AG08396 (cell line): ENCODE results near the gene ARHGEF17.
A peak's percentile ranks its signal among the peaks of the same experiment; 100 is the strongest.

ENCODE experiments used
- DNase-seq: peaks from one replicate; pipeline ENCODE4 v3.0.0; 2012; ENCODE audit warnings: low spot score, mixed read lengths

Gene ARHGEF17

DNA sequence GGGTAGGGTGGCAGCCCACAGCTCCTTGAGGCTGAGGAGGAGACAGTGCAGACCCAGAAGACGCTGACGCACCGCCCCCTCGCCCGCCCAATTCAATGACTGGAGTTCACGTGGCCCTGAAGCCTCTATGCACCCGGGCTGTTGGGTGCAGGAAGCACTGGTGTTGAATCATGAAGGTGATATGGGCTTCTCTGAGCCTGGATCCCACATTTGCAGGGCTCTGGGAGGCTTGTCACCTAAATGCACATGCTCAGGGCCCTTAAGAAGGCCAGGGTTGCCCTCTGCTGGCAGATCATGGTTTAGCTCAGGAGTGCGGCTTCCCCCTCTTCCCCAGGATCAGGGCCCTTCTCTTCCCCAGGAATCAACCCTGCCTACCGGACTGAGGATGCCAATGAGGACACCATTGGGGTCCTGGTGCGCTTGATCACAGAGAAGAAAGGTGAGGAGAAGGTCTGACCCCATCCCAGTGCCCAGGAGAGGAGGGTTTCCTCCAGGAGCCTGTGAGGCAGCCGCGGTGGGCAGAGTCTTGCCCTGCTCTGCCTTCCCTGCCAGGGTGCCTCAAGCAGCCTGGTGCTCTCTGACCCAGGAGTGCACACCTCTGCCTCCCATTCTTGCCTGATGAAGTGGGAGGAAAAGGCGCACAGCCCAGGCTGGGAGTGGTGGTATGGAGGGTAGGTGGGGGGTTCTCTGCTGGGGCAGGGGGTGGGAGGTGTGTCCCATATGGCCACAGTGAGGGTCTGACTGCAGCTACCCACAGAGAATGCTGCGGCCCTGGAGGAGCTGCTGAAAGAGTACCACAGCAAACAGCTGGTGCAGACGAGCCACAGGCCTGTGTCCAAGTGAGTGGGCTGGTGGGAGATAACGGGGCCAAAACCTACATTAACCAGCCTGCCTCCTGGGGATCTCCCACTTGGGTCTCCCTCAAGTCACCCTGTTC, 85.7 kb downstream of the ARHGEF17 start:
- peak; percentile 94 for DNase-seq

DNA sequence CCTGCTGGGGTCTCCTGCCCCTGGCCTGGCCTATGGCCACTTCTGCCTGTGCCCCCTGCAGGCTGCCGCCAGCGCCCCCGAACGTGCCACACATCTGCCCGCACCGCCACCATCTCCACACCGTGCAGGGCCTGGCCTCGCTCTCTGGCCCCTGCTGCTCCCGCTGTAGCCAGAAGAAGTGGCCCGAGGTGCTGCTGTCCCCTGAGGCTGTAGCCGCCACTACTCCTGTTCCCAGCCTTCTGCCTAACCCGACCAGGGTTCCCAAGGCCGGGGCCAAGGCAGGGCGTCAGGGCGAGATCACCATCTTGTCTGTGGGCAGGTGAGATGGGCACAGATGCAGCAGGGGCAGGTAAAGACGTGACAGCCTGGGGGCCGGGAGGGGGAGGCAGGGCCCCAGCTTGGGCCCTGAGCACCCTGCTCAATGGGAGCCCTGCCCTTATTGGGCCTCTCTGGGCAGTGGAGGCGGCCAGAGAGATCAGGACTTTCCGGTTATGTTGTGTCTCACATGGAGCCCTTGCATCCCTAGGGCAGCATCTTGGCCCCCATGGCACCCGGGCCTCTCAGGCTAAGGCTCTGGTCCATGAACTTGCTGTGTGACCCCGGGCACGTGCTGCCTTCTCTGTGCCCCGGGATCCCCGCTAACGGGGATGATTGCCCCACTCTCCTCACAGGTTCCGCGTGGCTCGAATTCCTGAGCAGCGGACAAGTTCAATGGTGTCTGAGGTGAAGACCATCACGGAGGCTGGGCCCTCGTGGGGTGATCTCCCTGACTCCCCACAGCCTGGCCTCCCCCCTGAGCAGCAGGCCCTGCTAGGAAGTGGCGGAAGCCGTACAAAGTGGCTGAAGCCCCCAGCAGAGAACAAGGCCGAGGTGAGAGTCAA, 86.6 kb downstream of the ARHGEF17 start:
- no peak for DNase-seq

DNA sequence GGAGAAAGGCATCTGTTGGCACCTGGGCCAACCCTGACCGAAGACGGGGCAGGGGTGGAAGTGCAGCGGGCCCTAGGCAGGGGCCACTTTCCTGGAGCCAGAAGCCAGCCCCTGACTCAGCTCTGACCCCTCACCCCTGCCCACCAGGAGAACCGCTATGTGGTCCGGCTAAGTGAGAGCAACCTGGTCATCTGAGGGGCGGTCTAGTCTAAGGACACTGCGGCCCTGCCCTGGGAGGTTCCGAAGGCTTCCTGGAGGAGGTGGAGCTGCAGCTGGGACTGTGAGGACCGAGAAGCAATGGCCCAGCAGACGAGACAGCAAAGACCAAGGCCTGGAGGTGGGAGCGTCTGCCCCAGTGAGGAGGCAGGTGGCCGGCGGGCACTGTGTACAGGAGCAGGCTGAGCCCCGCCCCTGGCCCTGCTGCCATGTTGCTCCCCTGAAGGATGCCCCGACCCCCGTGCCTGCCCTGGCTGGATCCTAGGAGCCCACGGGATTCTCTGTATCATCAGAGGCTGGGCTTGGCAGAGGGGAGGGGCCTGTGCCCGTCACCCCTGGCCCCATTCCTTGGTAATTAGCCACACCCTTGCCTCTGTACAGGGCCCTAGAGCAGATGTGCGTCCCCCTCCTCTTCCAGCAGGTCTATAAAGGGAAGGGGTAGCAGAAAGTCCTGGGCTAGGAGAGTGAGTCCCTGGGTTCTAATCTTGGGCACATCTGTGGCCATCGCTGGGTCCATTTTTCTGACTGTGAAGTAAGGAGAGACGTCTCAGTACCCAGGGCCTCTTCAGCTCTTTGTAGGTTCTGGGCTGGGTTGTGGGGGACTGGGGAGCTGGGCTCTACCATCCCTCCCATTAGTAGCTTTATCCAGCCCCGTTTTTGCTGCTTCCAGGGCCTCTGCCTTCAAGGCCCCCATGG, 87.5 kb downstream of the ARHGEF17 start:
- DNase-seq = no peak

DNA sequence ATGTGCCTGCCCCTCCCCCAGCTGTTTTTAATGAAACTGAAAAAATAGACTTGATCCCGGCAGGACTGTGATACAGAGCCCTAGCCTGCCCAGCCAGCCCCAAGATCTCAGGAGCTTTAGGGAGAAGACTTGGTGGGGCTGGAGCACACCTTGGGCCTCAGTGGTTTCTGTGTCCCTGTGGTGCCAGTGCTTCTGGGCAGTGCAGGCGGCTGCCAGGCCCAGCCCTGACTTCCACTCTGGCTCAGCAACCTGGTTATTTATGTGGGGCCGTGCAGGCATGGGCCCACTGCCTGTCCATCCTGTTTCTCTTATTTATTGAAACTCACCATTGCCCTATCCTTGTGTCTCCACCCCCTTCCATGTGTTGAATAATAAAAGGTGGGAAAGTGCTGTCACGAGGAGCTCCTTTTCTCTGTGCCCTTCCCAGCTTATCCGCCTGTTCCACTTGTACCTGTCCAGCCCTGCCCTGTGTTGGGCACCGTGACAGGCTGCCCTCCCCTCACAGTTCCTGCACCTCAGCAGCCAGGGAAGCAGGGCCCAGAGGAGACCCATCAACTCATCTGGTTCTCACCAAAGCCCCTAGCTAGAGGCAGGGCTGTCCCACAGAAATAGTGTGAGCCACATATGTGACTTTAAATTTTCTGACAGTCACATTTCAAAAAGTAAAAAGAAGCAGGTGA, 88.3 kb downstream of the ARHGEF17 start:
- DNase-seq = no peak

DNA sequence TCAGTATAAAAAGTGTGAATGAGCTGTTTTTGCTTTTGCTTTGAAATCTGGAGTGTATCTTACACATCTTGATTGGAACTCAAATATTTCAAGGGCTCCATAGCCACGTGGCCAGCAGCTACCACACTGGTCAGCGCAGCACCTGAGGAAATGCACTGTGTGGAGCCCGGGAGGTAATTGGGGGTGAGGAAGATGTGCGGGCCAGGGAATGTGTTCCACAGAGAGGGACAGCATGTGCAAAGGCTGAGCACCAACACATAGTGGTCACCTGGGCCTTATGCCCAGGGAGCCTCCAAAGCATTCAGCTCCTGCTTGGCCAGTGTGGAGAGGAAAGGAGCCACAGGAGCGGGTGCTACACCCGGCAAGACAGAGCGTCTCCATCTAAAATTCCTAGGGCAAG, 88.9 kb downstream of the ARHGEF17 start:
- DNase-seq = no peak

DNA sequence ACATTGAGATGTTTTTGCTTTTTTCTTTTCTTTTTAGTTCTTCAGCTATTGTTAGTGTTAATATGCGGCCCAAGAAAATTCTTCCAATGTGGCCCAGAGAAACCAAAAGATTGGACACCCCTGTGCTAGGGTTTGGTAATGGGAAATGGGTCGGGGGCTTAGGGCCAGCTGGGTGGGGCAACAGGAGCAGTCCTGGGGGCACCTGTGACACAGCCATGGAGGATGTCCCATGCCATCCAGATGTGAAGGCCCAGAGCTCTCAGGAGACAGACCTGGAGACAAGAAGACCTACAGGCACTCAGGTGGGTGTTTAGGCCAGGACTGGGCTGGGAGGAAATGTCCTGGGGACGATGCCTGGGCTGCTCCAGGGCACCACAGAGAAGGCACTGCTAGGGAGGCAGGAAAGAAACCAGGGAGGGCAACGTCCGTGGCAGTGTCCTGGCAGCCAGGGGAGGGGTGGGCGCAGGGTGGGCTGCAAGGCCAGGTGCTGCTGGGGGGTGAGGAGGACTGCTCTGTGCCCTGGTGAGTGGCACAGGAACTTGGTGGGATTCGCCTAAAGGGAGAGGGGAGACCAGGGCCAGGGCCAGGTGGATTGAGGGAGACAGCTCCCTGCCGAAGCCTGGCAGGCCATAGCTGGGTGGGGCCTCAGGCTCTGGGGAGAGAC, 89.5 kb downstream of the ARHGEF17 start:
- no peak for DNase-seq

DNA sequence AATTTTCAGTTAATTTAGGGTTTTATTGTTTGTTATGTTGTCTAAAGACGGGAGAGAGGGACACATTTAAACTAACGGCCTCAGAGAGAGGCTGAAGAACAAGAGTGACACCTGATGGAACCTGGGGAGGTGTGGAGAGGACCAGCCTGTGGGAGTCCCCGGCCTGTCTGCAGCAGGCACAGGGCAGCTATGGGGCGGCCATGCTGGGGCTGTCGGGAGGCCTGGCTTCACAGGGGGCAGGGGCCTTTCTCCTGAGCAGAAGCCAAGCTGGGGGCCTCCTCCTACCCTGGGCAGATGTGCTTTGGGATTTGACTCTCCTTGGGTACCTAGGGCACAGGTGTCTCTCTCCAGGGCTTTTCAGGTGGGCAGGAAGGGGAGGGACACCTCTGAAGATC, 90.1 kb downstream of the ARHGEF17 start:
- DNase-seq = no peak

DNA sequence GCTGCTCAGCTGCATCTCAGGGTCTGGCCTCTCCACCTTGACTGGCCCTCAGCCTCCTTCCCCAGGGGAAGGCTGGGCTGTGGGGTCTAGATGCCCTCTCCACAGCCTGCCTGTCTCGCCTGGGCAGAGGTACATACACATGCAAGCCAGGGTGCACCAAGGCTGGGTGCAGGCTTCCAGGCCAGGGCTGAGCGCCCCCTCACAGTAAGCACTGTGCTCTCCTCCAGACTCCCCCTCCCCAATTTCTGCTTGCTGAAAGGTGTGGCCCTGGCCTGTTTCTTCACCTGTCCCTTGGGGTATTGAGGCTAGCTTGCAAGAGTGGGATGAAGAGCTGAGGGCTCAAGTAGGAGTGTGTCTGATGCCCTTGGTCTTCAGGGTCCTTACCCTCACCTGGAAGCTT, 90.6 kb downstream of the ARHGEF17 start:
- no peak for DNase-seq

DNA sequence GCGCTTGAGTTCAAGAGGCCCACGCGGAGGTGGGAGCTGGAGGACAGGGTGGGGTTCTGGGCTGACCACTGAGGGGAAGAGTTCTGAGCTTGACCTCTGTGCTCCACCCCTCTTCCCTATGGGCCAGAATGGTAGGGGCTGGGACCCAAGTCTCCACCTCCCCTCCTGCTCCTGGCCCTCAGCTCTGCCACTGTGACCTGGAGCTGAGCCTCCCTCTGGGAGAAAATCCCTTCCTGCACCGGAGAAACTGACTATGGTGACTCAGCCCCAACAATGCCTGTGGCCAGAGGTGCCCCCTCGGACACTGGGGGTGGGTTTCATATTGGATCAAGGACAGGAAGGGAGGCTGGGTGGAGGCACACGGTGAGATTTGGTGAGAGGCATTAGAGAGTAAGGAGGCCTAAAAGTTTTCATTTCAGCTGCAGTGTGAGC, 91.1 kb downstream of the ARHGEF17 start:
- no peak for DNase-seq

DNA sequence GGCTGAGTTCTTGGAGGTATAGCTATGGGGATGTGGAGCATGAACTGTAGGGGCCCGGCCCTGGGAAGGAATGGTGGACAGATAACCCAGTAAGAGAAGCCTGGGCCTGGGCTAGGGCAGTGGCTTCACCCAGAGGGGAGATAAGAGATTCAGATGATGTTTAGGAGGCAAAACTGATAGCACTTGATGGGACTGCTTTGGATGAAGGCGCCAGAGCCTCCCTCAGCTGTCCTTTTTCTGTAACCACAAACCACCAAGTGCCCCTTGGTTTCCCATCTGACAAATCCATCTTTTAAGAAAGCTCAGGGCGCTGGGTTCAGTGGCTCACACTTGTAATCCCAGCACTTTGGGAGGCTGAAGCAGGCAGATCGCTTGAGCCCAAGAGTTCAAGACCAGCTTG, 91.6 kb downstream of the ARHGEF17 start:
- no peak for DNase-seq

DNA sequence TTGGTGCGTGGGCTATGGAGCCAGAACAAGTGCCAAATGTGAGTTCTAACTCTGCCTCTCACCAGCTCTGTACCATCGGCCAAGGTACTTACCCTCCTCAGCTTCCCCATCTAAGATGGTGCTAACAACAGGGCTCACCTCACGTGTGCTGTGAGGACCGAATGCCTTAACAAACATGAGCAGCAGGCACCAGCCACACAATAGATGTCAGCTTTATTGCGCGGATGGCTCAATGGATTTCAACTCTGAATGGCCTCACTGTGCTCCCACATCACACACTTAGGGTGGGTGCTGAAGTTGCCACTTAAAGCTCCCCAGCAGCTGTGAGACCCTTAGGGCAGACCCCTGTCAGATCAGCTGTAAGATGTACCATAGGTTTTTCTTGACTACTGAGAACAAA, 92.2 kb downstream of the ARHGEF17 start:
- no peak for DNase-seq

DNA sequence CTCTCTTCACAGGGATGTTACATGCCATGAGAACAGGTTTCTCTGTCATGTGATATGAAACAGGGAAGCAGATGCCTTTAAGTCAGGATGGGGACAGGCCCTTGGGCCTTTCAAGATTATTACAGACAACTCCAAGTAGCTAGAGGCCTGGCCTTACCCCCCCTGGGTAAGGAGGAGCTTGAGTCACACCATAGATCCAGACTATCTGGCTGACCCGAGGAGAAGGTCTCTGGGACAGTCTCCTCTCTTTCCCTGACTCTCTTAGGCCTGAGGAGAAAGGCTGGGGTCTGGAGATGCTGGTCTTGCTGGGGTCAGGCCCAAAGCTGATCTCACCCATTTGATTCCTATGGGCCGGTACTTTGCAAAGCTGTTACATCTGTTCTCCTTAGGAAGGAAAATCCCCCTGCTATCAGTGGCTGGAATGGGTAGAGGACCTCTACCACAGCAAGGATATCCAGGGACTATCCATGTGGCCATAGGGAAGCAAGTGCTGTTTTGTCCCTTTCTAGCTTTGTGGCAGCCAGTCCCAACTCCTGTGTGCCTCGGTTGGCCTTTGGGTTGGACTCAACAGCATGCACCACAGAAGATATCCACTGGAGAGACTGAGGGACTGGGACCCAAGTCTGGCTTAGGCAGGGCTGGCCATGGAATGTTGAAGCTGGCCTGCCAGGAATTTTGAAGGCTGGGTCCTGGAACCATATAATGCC, 93.3 kb downstream of the ARHGEF17 start:
- DNase-seq = no peak

DNA sequence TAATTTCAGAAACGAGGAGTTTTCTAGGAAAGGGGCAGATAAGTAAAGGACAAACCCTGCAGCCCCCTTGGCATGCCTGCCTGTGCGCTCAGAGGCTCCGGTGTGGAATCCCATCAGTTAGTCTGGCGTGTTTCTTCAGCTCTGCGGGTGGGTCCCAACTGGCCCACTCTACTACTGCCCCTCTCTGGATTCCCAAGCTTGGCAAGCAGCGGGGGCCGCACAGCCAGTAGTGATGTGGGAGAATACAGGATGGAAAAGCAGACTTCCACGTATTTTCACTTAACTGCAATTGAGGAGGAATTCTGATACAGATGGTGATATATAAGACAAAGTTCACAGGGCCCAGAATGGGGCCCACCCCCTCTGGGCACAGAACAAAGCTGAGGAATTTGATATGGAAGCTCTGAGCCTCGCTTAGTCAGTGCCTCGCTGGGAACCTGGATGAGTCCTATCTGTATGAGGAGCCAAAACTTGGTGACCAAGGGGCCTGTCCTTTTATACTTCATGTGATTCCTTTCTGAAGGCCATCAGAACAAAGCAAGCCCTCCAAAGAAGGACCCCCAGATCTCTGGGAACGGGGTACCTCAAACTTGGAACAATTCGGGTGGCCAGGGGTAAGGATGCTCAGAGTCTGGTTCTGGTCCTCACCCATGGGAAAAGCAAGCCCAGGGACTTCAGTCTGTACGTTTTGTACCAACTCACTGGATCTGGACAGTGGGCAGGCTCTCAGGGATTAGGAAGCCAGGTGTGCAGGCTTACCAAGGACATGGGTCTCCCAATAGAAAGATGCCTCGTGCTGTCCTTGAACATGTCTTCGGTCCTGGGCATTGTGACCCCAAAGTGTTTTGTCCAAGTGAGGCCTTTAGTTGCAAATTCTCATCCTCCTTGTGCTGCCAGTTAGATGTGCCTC, 94.1 kb downstream of the ARHGEF17 start:
- DNase-seq = peak; percentile 10

DNA sequence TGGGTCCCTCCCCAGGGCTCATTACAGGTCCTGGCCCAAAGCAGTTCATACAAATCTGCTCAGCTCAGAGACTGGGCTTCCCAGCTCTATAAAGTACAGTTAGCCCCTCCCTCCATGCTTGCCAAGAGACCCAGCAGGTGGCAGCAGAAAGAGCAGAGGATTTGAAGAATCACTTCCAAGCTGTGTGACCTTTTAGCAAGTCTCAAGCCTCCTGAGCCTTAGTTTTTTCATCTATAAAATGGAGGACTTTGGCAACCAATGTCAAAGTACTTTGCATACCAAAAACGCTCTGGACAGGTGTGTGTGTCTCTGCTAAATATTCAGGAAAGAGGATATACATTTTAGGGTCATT, 94.7 kb downstream of the ARHGEF17 start:
- DNase-seq = peak; percentile 23

DNA sequence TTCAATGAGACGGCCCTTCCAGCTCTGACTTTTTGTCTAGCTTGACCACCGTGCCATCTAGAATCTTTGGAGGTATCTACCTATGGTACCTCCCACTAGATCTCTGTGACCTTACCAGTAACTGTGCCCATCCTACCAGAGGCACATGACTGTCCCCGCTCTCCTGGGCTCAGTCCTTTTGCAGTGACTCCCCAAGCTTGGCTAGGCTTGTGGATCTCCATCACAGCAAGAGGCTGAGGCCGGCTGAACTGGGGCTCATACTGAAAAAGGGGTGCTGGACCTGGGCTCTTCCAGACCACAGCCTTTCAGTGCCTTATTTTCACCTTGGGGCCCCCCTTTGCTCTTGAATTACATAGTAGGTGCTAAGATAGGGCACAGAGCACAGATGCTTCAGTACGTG, 95.5 kb downstream of the ARHGEF17 start:
- no peak for DNase-seq

DNA sequence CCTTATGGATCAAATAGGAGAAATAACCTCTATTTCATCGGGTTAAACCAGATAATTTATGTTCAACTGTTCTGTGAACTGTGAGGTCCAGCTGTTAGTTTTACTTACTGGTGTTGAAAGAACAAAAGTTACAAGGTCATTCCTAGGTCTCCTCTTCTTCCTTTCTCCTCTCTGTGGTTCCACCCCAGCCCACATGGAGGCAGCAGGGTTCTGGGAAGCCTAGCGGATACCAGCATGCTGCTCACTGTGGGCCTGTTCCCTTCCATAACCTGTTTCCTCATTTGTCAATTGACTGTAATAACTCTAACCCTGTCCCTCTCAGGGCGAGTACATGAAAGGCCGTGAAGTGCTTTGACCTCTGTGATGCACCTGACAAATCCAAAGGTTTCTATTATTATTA, 96.0 kb downstream of the ARHGEF17 start:
- peak; percentile 79 for DNase-seq

DNA sequence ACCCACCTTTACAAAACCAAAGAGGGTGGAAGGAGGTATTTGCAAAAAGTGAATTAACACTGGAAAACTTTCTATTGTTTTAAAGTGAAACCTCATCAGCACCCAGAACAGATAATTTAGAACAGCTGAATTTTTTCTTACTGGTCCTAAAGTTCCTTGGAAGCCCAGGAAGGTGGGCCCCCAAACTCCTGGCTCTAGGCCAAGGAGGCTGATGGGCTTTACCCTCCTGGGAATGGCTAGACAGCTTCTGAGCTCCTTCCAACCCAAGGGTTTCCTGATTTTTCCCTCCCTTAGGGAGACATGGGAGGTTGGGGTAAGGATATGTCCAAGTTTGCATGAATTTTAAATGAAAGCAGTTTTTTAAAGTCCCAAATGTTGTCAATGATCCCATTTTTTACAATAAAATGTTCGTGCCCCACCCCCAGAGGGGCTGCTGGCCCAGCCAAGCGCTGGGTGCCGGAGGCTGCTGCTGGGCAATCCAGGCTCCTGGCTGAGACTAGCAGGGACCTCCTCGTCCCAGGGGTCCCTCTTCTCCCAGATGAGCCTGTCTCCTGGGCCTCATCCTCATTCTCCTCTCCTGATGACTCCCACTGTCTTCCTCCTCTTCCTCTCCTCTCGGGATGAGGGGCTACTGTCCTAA, 96.5 kb downstream of the ARHGEF17 start:
- no peak for DNase-seq

DNA sequence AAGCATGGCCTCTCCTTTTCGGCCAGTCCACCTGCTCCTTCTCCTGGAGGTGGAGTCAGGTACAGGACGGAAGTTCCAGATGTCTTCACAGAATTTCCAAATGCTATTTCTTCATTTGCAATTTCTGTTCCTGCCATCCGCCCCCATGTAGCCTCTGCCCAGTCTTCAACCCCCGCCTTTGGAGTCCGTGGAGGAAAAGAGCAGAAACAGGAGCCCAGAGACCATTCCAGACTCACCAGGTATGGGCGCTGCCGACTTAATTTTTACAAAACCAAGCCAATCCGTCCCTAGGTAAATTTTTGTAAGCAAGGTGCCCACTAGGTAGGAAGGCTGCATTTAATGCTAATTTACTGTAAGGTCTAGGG, 97.1 kb downstream of the ARHGEF17 start:
- no peak for DNase-seq

DNA sequence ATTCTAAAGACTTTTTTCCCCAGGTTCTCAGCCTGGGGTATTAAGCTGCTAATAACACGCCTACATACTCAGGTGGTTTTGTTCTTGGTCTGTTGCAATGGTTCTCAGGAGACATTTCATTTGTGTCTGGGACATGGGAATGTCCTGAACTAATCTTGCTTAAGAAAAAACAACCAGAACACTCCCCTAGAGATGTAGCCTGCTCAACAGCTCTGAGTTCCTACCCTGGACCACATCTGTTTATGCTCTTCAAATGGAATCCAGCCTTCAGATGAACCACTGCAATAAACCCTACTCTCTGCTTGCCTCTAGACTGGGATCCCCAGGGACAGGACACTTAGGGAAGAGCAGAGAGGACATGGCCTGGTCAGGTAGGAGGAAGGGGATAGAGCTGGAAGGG, 98.1 kb downstream of the ARHGEF17 start:
- DNase-seq = no peak
